Measurements from ENCODE around the gene RTP1.

GRCh38 chr3:187167777-187168176, 29.5 kb upstream of the RTP1 start:
- TF ChIP-seq EZH2phosphoT487 (IDR thresholded peaks at IDR 0.05; ENCODE audit: borderline replicate concordance) (no peak), CTCF (conservative IDR thresholded peaks at IDR 0.05; ENCODE audit: low read length) (no peak)
